Endodermal cell (in vitro differentiated cells): ENCODE data around the gene NHEJ1. TPM values are rescaled to one million over a fixed set of nuclear protein-coding genes. Genes with fewer than 3 reads are reported as not detected.

ENCODE experiments used
- DNase-seq: peaks from one replicate; pipeline ENCODE4 v3.0.0-alpha.2; 2017
- H3K27ac ChIP-seq: 2 replicates; pipeline ENCODE4 v1.5.1; 2013; ENCODE audit warnings: mild to moderate bottlenecking, low read depth, low read length, moderate library complexity
- H3K27me3 ChIP-seq: 2 replicates; pipeline ENCODE4 v1.6.1; 2013; ENCODE audit warnings: mild to moderate bottlenecking, low read length, moderate library complexity; ENCODE audit not compliant: insufficient read depth, control insufficient read depth, poor library complexity, severe bottlenecking
- H3K36me3 ChIP-seq: 2 replicates; pipeline ENCODE4 v1.7.0; 2013; ENCODE audit warnings: mild to moderate bottlenecking, low read length, moderate library complexity; ENCODE audit not compliant: control insufficient read depth, insufficient read depth
- H3K4me1 ChIP-seq: one replicate; pipeline ENCODE4 v1.7.0; 2013; ENCODE audit warnings: low read length; ENCODE audit not compliant: control insufficient read depth, insufficient read depth
- H3K4me3 ChIP-seq: 2 replicates; pipeline ENCODE4 v1.5.1; 2013; ENCODE audit warnings: mild to moderate bottlenecking, low read length, moderate library complexity
- H3K9ac ChIP-seq: 2 replicates; pipeline ENCODE4 v1.6.1; 2013; ENCODE audit warnings: mild to moderate bottlenecking, low read length, moderate library complexity; ENCODE audit not compliant: poor library complexity, severe bottlenecking; ENCODE audit errors: extremely low read depth
- H3K9me3 ChIP-seq: 2 replicates; pipeline ENCODE4 v1.6.1; 2013; ENCODE audit warnings: mild to moderate bottlenecking, low read length, moderate library complexity; ENCODE audit not compliant: control insufficient read depth
- H3K27ac Mint-ChIP-seq: 2 replicates; pipeline ENCODE4 v1.8.0; 2020; ENCODE audit warnings: mixed read lengths
- H3K27me3 Mint-ChIP-seq: 2 replicates; pipeline ENCODE4 v1.8.0; 2021; ENCODE audit warnings: mild to moderate bottlenecking, mixed read lengths; ENCODE audit not compliant: insufficient read depth
- H3K36me3 Mint-ChIP-seq: 2 replicates; pipeline ENCODE4 v1.8.0; 2020; ENCODE audit warnings: low read depth, mixed read lengths
- H3K4me1 Mint-ChIP-seq: 2 replicates; pipeline ENCODE4 v1.8.0; 2020; ENCODE audit warnings: mixed read lengths
- H3K4me3 Mint-ChIP-seq: 2 replicates; pipeline ENCODE4 v1.8.0; 2020; ENCODE audit warnings: mild to moderate bottlenecking, moderate library complexity, mixed read lengths
- H3K9me3 Mint-ChIP-seq: 2 replicates; pipeline ENCODE4 v1.8.0; 2020; ENCODE audit warnings: mild to moderate bottlenecking, mixed read lengths
- WGBS, 2 experiments: methylation state at CpG; one replicate each; pipeline versions ENCODE4 v1.1.5 to v1.1.7; 2013; ENCODE audit warnings: missing lambda C conversion rate in 2 of 2, mixed read lengths in 1 of 2; ENCODE audit not compliant: insufficient coverage in 1 of 2, insufficient read length in 1 of 2; 5-methylcytosine and 5-hydroxymethylcytosine counted together
- total RNA-seq, 2 donors: library from RNA; stranded (reverse); fragmentation: NEBNext Ultra II Directional in 1 of 2; extraction: Animal tissue kit (Norgen Biotek cat#: 25700) in 1 of 2; gene quantifications; 2 replicates in 1 of 2; 3 replicates in 1 of 2; pipeline ENCODE4 v1.2.1, GENCODE V29; 2021
- TF ChIP-seq, protein P1 (sequence below): fragments of 200-600 bp; sonication (generic); conservative IDR thresholded peaks from 2 replicates; pipeline ENCODE4 v1.5.0; 2021; ENCODE audit warnings: antibody characterized with exemption, mild to moderate bottlenecking

Gene NHEJ1
- total RNA-seq, 2 donors from 2014 or later, result 16.2 to 27.4 TPM

DNA sequence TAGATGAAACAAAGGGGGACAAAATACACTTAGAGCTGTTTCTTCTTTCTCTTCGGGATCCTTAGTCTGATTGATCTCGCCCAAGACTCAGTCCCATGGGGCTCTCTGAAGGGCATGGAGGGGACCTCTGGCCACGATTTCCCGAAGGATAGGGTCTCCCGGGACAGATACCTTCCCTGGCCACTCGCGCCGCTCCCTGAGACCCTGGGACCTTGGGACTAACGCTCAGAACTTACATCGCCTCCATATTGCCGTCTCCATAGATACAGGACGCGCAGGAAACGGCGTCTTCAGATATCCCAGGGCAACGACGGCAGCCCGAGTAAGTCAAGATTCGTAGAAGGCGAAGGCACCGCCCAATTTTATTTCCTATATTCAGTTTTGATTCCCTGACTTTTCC, 119.4 kb downstream of the NHEJ1 start, which contains the start of gene CFAP65:
Gene CFAP65, minus strand, starts transcription at position 265 of the 400 bp plus-strand sequence. CDS start 2,468 bp downstream, outside the sequence.
- no peak within 1 kb of the TSS for H3K27ac Mint-ChIP-seq

DNA sequence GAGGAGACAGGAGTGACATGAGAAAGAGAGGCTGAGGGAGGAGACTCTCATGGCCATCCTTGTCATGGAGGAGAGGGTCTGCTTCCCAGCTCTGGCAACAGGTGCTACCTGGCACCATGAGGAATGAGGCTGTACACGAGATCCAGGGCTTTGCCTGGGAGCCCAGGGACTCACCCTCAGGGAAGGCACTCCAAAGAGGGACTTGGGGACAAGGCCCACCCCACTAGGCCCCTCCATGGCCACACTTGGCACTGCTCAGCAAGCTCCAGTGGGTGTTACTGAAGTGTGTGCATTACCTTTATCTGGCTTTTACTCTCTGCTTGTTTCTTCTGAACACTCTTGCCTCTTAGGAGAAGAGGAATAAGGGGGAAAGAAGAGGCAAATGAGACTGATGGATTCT, 122.0 kb downstream of the NHEJ1 start:
- Histone ChIP-seq H3K27ac (no peak overlapping the region), H3K4me3 (no peak overlapping the region), H3K4me1 (no peaks in the 10 kb centered on the region), H3K9me3 (no peaks in the 10 kb centered on the region), H3K27me3 (peaks cover 84% of the 10 kb centered on the region), H3K9ac (no peak overlapping the region), H3K36me3 (no peaks in the 10 kb centered on the region)
- no peak overlapping the region for H3K27ac Mint-ChIP-seq
- DNase-seq, result no peak
- TF ChIP-seq, protein P1, sequence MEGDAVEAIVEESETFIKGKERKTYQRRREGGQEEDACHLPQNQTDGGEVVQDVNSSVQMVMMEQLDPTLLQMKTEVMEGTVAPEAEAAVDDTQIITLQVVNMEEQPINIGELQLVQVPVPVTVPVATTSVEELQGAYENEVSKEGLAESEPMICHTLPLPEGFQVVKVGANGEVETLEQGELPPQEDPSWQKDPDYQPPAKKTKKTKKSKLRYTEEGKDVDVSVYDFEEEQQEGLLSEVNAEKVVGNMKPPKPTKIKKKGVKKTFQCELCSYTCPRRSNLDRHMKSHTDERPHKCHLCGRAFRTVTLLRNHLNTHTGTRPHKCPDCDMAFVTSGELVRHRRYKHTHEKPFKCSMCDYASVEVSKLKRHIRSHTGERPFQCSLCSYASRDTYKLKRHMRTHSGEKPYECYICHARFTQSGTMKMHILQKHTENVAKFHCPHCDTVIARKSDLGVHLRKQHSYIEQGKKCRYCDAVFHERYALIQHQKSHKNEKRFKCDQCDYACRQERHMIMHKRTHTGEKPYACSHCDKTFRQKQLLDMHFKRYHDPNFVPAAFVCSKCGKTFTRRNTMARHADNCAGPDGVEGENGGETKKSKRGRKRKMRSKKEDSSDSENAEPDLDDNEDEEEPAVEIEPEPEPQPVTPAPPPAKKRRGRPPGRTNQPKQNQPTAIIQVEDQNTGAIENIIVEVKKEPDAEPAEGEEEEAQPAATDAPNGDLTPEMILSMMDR, result no peak
- peaks cover 76% of the 10 kb centered on the region for H3K27me3 Mint-ChIP-seq
- H3K4me1 Mint-ChIP-seq, result peaks cover 3% of the 10 kb centered on the region
- no peaks in the 10 kb centered on the region for H3K9me3 Mint-ChIP-seq
- no peak overlapping the region for H3K4me3 Mint-ChIP-seq
- WGBS, 2 experiments, result 0 to 3% methylated on average over 1 of the region's 1 CpG
- no peaks in the 10 kb centered on the region for H3K36me3 Mint-ChIP-seq

More for the DNA sequence above, 119.4 kb downstream of the NHEJ1 start, which contains the start of gene CFAP65:
- Histone ChIP-seq H3K27ac (no peak within 1 kb of the TSS), H3K9ac (no peak within 1 kb of the TSS), H3K9me3 (no peaks in the 10 kb centered on the region), H3K27me3 (peaks cover 66% of the 10 kb centered on the region), H3K4me3 (peak within 1 kb of the TSS; percentile 84), H3K36me3 (no peaks in the 10 kb centered on the region), H3K4me1 (no peaks in the 10 kb centered on the region)
- Mint-ChIP-seq H3K9me3 (no peaks in the 10 kb centered on the region), H3K4me1 (peaks cover 3% of the 10 kb centered on the region), H3K36me3 (no peaks in the 10 kb centered on the region), H3K4me3 (peak within 1 kb of the TSS; percentile 65), H3K27me3 (peaks cover 65% of the 10 kb centered on the region)
- TF ChIP-seq, protein P1, result no peak
- DNase-seq, result peak; percentile 89
- 2 to 3% methylated on average over 21 of the region's 21 CpGs for WGBS, 2 experiments

DNA sequence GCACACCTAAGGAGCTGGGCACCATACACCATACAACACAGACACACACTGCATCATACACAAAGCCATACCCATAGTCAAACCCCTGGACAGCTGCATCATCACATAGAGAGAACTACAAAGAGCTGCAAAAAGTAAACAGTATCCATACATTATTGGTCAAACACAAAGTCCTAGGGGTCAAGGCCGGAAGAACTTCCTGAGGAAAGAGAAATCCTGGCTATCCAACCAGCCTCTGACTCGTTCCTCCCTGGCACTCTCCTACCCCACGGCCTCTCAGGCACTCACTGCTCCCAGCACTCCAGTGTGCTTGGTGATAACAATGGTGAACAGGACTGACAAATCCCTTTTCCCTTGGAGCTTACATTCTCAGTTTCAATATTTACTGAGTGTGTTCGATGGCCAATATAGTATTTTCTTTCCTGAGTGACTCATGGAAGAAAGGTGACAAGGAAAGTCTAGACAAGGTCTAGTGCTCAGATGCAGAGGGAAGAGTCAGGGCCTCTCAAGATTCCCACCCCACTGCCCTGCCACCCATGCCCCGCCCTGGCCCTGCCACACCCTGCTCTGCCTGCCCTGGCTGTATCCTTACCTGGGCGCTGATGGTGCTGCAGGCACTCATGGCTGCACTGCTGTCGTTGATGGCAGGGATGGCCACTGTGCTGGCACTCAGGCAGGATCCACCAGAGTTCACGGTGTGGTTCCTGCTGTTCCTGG, 122.7 kb downstream of the NHEJ1 start:
- WGBS, 2 experiments, result 61 to 64% methylated on average over 4 to 8 of the region's 8 CpGs
- Histone ChIP-seq H3K4me1 (no peaks in the 10 kb centered on the region), H3K27ac (no peak overlapping the region), H3K9me3 (no peaks in the 10 kb centered on the region), H3K9ac (no peak overlapping the region), H3K4me3 (no peak overlapping the region), H3K36me3 (no peaks in the 10 kb centered on the region), H3K27me3 (peaks cover 84% of the 10 kb centered on the region)
- H3K27me3 Mint-ChIP-seq, result peaks cover 76% of the 10 kb centered on the region
- no peak for DNase-seq
- H3K27ac Mint-ChIP-seq, result no peak overlapping the region
- H3K4me3 Mint-ChIP-seq, result no peak overlapping the region
- H3K9me3 Mint-ChIP-seq, result no peaks in the 10 kb centered on the region
- no peaks in the 10 kb centered on the region for H3K36me3 Mint-ChIP-seq
- TF ChIP-seq, protein P1, result no peak
- peaks cover 3% of the 10 kb centered on the region for H3K4me1 Mint-ChIP-seq
